Ishikawa (cell line): Measurements from ENCODE around the gene KLHL33.

Experiments
- CEBPB ChIP-seq: IDR thresholded peaks from 2 replicates; pipeline ENCODE4 v1.6.1; 2012
- EP300 ChIP-seq: IDR thresholded peaks from 2 replicates; pipeline ENCODE4 v1.6.1; 2012; ENCODE audit warnings: borderline replicate concordance
- MAX ChIP-seq: IDR thresholded peaks from 2 replicates; pipeline ENCODE4 v1.6.1; 2012
- NFIC ChIP-seq: IDR thresholded peaks from 2 replicates; pipeline ENCODE4 v1.6.1; 2012
- RAD21 ChIP-seq: IDR thresholded peaks from 2 replicates; pipeline ENCODE4 v1.6.1; 2012; ENCODE audit warnings: low read depth
- REST ChIP-seq: IDR thresholded peaks from 2 replicates; pipeline ENCODE4 v1.6.1; 2012; ENCODE audit warnings: low read depth, mild to moderate bottlenecking
- TAF1 ChIP-seq: IDR thresholded peaks from 2 replicates; pipeline ENCODE4 v1.6.1; 2012; ENCODE audit warnings: low read depth, mild to moderate bottlenecking
- TCF12 ChIP-seq: IDR thresholded peaks from 2 replicates; pipeline ENCODE4 v1.6.1; 2012; ENCODE audit warnings: low read depth
- TEAD4 ChIP-seq: IDR thresholded peaks from 2 replicates; pipeline ENCODE4 v1.6.1; 2012
- YY1 ChIP-seq: IDR thresholded peaks from 2 replicates; pipeline ENCODE4 v1.6.1; 2012; ENCODE audit warnings: low read depth
- ZBTB7A ChIP-seq: IDR thresholded peaks from 2 replicates; pipeline ENCODE4 v1.6.1; 2012; ENCODE audit warnings: low read depth

- no peak for TF ChIP-seq MAX
- TF ChIP-seq TAF1: no peak
- TF ChIP-seq EP300: no peak
- TF ChIP-seq TCF12: no peak
- no peak for TF ChIP-seq RAD21
- TF ChIP-seq CEBPB: no peak
- no peak for TF ChIP-seq TEAD4
- no peak for TF ChIP-seq YY1
- TF ChIP-seq ZBTB7A: no peak
- TF ChIP-seq REST: no peak
- no peak for TF ChIP-seq NFIC
Measured at GRCh38 chr14:20440882-20441281, 4.9 kb upstream of the KLHL33 start.
